ENCODE data around the gene CTTN. TPM values are rescaled to one million over a fixed set of nuclear protein-coding genes. Genes with fewer than 3 reads are reported as not detected.

The CTTN gene
- total RNA-seq, 1 experiment from 2014 or later: 224 TPM

DNA sequence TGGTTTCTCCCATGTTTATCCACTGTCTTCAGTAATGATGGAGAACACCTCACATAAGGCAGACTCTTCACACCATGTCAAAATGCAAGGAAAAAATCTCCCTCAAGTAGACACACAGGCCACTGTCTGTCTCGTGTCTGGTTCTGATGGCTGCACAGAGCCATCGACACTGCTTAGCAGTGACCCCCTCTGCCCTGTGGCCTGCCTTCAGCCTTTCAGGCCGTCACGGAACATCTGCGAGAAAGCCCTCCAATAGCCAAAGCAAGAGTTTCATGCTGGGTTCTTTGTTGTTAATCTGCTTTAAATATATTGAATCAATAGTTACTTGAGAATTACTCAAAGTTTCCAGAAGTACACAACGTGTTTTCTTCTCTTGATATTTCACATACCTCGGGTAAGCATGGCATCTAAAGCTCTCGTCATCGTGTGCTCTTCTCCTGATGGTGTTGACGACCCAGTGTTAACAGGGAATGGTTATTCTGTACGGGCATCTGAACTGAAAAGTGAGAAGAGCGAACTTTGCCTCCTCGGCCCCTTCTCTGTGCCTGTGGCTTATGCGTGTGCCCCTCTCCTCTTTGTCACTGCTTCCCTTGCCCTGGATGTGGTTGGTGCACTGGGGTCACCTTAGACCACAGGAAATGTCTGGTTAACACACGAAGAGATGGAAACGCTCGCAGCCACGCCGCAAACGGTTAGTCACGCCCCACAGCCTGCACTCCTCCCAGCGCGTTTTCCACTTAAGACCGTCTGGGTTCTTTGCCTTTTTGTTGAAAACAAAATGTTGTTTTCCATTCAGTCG lies 33.4 kb upstream of the CTTN start:
- no peaks in the 10 kb centered on the region for H3K27me3 ChIP-seq (ENCODE audit: insufficient read depth, low read length)
- Mint-ChIP-seq H3K4me1 (no peaks in the 10 kb centered on the region), H3K4me3 (no peak overlapping the region), H3K27me3 (ENCODE audit: low read depth) (no peaks in the 10 kb centered on the region; the same call in 1 of the 2 replicates), H3K9me3 (no peaks in the 10 kb centered on the region), H3K27ac (peak overlapping the region in 2 of 3 experiments; percentile 46 to 85; a peak in 3 of 7 replicates), H3K36me3 (ENCODE audit: insufficient read depth in 1 of 3, low read depth in 3 of 3) (peaks cover 22 to 72% (median 38%) of the 10 kb centered on the region in 3 experiments)
- H4K20me1 ChIP-seq (ENCODE audit: control insufficient read depth, insufficient read depth, insufficient read length): no peaks in the 10 kb centered on the region
- H2BK20ac ChIP-seq (ENCODE audit: low read depth, low read length, poor library complexity, severe bottlenecking): no peak overlapping the region
- no peak overlapping the region for H2BK15ac ChIP-seq (ENCODE audit: low read depth, low read length)
- H2BK5ac ChIP-seq (ENCODE audit: insufficient read length, low read length): no peak overlapping the region
- H4K8ac ChIP-seq (replicated peaks; ENCODE audit: insufficient read length, low read depth, low read length): no peak overlapping the region
- no peak for DNase-seq
- no CpG with 5 or more reads among the region's 25 CpGs for whole genome bisulfite sequencing (ENCODE audit: extremely low coverage, insufficient read length, low lambda C conversion rate)
- no peak overlapping the region for H4K5ac ChIP-seq (ENCODE audit: insufficient read length, low read depth, low read length)
- H3K4me1 ChIP-seq (ENCODE audit: insufficient read depth, low read length): no peaks in the 10 kb centered on the region
- no peak overlapping the region for H3K9ac ChIP-seq (ENCODE audit: extremely low read depth, insufficient read length, low read length)
- H3K4me2 ChIP-seq (ENCODE audit: insufficient read depth, insufficient read length, low read length): no peak overlapping the region
- no peak overlapping the region for H2AFZ ChIP-seq (ENCODE audit: low read length)
- no peak overlapping the region for H3K18ac ChIP-seq (ENCODE audit: insufficient read length, low read depth, low read length)
- H3K23ac ChIP-seq (ENCODE audit: insufficient read length, low read depth, low read length): no peak overlapping the region
- H2BK120ac ChIP-seq (ENCODE audit: low read depth, low read length, poor library complexity, severe bottlenecking): no peak overlapping the region
- H3K79me2 ChIP-seq (ENCODE audit: insufficient read depth, low read length): no peaks in the 10 kb centered on the region
- no peak overlapping the region for H3K4ac ChIP-seq (ENCODE audit: low read depth, low read length)
- peaks cover 3% of the 10 kb centered on the region for H3K79me1 ChIP-seq (ENCODE audit: insufficient read depth, low read depth, low read length, poor library complexity, severe bottlenecking)
- H3K14ac ChIP-seq (ENCODE audit: insufficient read depth, low read length): no peak overlapping the region
- H2AK5ac ChIP-seq (ENCODE audit: insufficient read length, low read length): no peak overlapping the region
- H3K27ac ChIP-seq (ENCODE audit: insufficient read length, low read depth, low read length): no peak overlapping the region
- H3K9me3 ChIP-seq (ENCODE audit: control insufficient read depth, low read depth, low read length): no peaks in the 10 kb centered on the region
- H2BK12ac ChIP-seq (ENCODE audit: insufficient read length, low read depth, low read length): no peak overlapping the region
- TF ChIP-seq, protein P1, sequence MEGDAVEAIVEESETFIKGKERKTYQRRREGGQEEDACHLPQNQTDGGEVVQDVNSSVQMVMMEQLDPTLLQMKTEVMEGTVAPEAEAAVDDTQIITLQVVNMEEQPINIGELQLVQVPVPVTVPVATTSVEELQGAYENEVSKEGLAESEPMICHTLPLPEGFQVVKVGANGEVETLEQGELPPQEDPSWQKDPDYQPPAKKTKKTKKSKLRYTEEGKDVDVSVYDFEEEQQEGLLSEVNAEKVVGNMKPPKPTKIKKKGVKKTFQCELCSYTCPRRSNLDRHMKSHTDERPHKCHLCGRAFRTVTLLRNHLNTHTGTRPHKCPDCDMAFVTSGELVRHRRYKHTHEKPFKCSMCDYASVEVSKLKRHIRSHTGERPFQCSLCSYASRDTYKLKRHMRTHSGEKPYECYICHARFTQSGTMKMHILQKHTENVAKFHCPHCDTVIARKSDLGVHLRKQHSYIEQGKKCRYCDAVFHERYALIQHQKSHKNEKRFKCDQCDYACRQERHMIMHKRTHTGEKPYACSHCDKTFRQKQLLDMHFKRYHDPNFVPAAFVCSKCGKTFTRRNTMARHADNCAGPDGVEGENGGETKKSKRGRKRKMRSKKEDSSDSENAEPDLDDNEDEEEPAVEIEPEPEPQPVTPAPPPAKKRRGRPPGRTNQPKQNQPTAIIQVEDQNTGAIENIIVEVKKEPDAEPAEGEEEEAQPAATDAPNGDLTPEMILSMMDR (conservative IDR thresholded peaks at IDR 0.05): no peak
- no peak overlapping the region for H3T11ph ChIP-seq (ENCODE audit: low read length)
- H3K56ac ChIP-seq (ENCODE audit: insufficient read length, low read depth, low read length): no peak overlapping the region
- no peaks in the 10 kb centered on the region for H3K23me2 ChIP-seq (ENCODE audit: insufficient read length, low read depth, low read length, poor library complexity, severe bottlenecking)
- no peak overlapping the region for H4K91ac ChIP-seq (ENCODE audit: insufficient read length, low read depth, low read length)

Data from H9 (cell line).